GM18507 (cell line): ENCODE results near the gene DYRK1A.

ENCODE experiments used
- DNase-seq: peaks from one replicate; pipeline ENCODE4 v3.0.0; 2011; ENCODE audit warnings: low read depth; ENCODE audit not compliant: insufficient read length; ENCODE audit errors: extremely low spot score
- FAIRE-seq: peaks from 2 replicates; lab custom pipeline; 2011; peaks lifted over from hg19 to GRCh38; lab: Jason Lieb, UNC

DYRK1A gene

GRCh38 chr21:37435120-37435519 is 68.5 kb downstream of the DYRK1A start:
- FAIRE-seq, result peak; percentile 48
- DNase-seq, result no peak

- FAIRE-seq (no peak), DNase-seq (no peak)
Observed at GRCh38 chr21:37435711-37436110, 69.1 kb downstream of the DYRK1A start.

- DNase-seq (no peak), FAIRE-seq (peak; percentile 26)
Observed at GRCh38 chr21:37436174-37436573, 69.6 kb downstream of the DYRK1A start.

GRCh38 chr21:37437376-37438080 is 71.0 kb downstream of the DYRK1A start:
- DNase-seq (no peak), FAIRE-seq (no peak)

GRCh38 chr21:37443683-37444082 is 77.1 kb downstream of the DYRK1A start:
- DNase-seq (no peak), FAIRE-seq (no peak)

- DNase-seq (no peak), FAIRE-seq (no peak)
Observed at GRCh38 chr21:37445228-37445627, 78.7 kb downstream of the DYRK1A start.

- FAIRE-seq, result no peak
- DNase-seq, result no peak
Observed at GRCh38 chr21:37446552-37446951, 80.0 kb downstream of the DYRK1A start.

- FAIRE-seq (no peak), DNase-seq (no peak)
Observed at GRCh38 chr21:37447288-37447936, 80.8 kb downstream of the DYRK1A start.

GRCh38 chr21:37449302-37449937 is 82.8 kb downstream of the DYRK1A start:
- DNase-seq (no peak), FAIRE-seq (no peak)

GRCh38 chr21:37450445-37450941 is 83.9 kb downstream of the DYRK1A start:
- DNase-seq, result no peak
- FAIRE-seq, result no peak

- FAIRE-seq (no peak), DNase-seq (no peak)
Observed at GRCh38 chr21:37451446-37451845, 84.9 kb downstream of the DYRK1A start.

GRCh38 chr21:37452227-37452626 is 85.7 kb downstream of the DYRK1A start:
- FAIRE-seq (no peak), DNase-seq (no peak)

- FAIRE-seq (no peak), DNase-seq (no peak)
Observed at GRCh38 chr21:37453350-37453749, 86.8 kb downstream of the DYRK1A start.

- DNase-seq (no peak), FAIRE-seq (no peak)
Observed at GRCh38 chr21:37454869-37455503, 88.4 kb downstream of the DYRK1A start.

- DNase-seq (no peak), FAIRE-seq (no peak)
Observed at GRCh38 chr21:37455504-37455911, 88.9 kb downstream of the DYRK1A start.

- FAIRE-seq, result no peak
- DNase-seq, result no peak
Observed at GRCh38 chr21:37458669-37459276, 92.2 kb downstream of the DYRK1A start.

- FAIRE-seq (no peak), DNase-seq (no peak)
Observed at GRCh38 chr21:37459575-37459974, 93.0 kb downstream of the DYRK1A start.

- FAIRE-seq, result no peak
- DNase-seq, result no peak
Observed at GRCh38 chr21:37460196-37460595, 93.6 kb downstream of the DYRK1A start.

- FAIRE-seq, result peak; percentile 82
- no peak for DNase-seq
Observed at GRCh38 chr21:37461479-37461878, 94.9 kb downstream of the DYRK1A start.
